ENCODE measurements around the gene ZSCAN10.

The ZSCAN10 gene

GRCh38 chr16:3046641-3047386 is 52.3 kb downstream of the ZSCAN10 start:
- H3K9ac ChIP-seq (ENCODE audit: low read depth in 1 of 2, low read length in 2 of 2), result no peak overlapping the region
- H3K4me1 ChIP-seq (ENCODE audit: control insufficient read depth in 1 of 2, insufficient read depth in 2 of 2, low read length in 2 of 2), result peaks cover 0 to 3% of the 10 kb centered on the region in 2 donors
- H3K36me3 ChIP-seq (ENCODE audit: control insufficient read depth in 1 of 2, insufficient read depth in 2 of 2, low read length in 2 of 2), result no peaks in the 10 kb centered on the region
- H3K4me3 ChIP-seq (ENCODE audit: low read depth in 1 of 2, low read length in 2 of 2), result peak overlapping the region in 1 of 2 donors; percentile 53
- no peak overlapping the region for H3K27ac ChIP-seq (ENCODE audit: low read depth, low read length)
- H3K9me3 ChIP-seq (ENCODE audit: control insufficient read depth in 1 of 2, low read length in 2 of 2), result no peaks in the 10 kb centered on the region
- H3K27me3 ChIP-seq (ENCODE audit: control insufficient read depth in 1 of 2, insufficient read depth in 2 of 2, low read length in 2 of 2), result peaks cover 38 to 44% of the 10 kb centered on the region in 2 donors

GRCh38 chr16:3045758-3046640 is 53.1 kb downstream of the ZSCAN10 start, which contains the start of gene MMP25:
TSS of gene MMP25 (plus strand) at chr16:3046561. CDS start at chr16:3046918, 357 bp downstream.
- Histone ChIP-seq H3K9ac (ENCODE audit: low read depth in 1 of 2, low read length in 2 of 2) (no peak within 1 kb of the TSS), H3K36me3 (ENCODE audit: control insufficient read depth in 1 of 2, insufficient read depth in 2 of 2, low read length in 2 of 2) (no peaks in the 10 kb centered on the region), H3K9me3 (ENCODE audit: control insufficient read depth in 1 of 2, low read length in 2 of 2) (no peaks in the 10 kb centered on the region), H3K27ac (ENCODE audit: low read depth, low read length) (no peak within 1 kb of the TSS), H3K4me1 (ENCODE audit: control insufficient read depth in 1 of 2, insufficient read depth in 2 of 2, low read length in 2 of 2) (peaks cover 0 to 3% of the 10 kb centered on the region in 2 donors), H3K4me3 (ENCODE audit: low read depth in 1 of 2, low read length in 2 of 2) (peak within 1 kb of the TSS; percentile 52 to 53), H3K27me3 (ENCODE audit: control insufficient read depth in 1 of 2, insufficient read depth in 2 of 2, low read length in 2 of 2) (peaks cover 38 to 44% of the 10 kb centered on the region in 2 donors)

GRCh38 chr16:3044708-3045107 is 54.4 kb downstream of the ZSCAN10 start:
- H3K4me1 ChIP-seq (ENCODE audit: control insufficient read depth in 1 of 2, insufficient read depth in 2 of 2, low read length in 2 of 2), result peaks cover 0 to 3% of the 10 kb centered on the region in 2 donors
- H3K4me3 ChIP-seq (ENCODE audit: low read depth in 1 of 2, low read length in 2 of 2), result no peak overlapping the region
- no peak overlapping the region for H3K27ac ChIP-seq (ENCODE audit: low read depth, low read length)
- H3K36me3 ChIP-seq (ENCODE audit: control insufficient read depth in 1 of 2, insufficient read depth in 2 of 2, low read length in 2 of 2), result no peaks in the 10 kb centered on the region
- peaks cover 34 to 40% of the 10 kb centered on the region in 2 donors for H3K27me3 ChIP-seq (ENCODE audit: control insufficient read depth in 1 of 2, insufficient read depth in 2 of 2, low read length in 2 of 2)
- H3K9me3 ChIP-seq (ENCODE audit: control insufficient read depth in 1 of 2, low read length in 2 of 2), result no peaks in the 10 kb centered on the region
- no peak overlapping the region for H3K9ac ChIP-seq (ENCODE audit: low read depth in 1 of 2, low read length in 2 of 2)

GRCh38 chr16:3042376-3042775 is 56.7 kb downstream of the ZSCAN10 start:
- H3K9ac ChIP-seq (ENCODE audit: low read depth in 1 of 2, low read length in 2 of 2), result no peak overlapping the region
- H3K27me3 ChIP-seq (ENCODE audit: control insufficient read depth in 1 of 2, insufficient read depth in 2 of 2, low read length in 2 of 2), result peaks cover 26 to 32% of the 10 kb centered on the region in 2 donors
- H3K9me3 ChIP-seq (ENCODE audit: control insufficient read depth in 1 of 2, low read length in 2 of 2), result no peaks in the 10 kb centered on the region
- H3K36me3 ChIP-seq (ENCODE audit: control insufficient read depth in 1 of 2, insufficient read depth in 2 of 2, low read length in 2 of 2), result no peaks in the 10 kb centered on the region
- H3K4me3 ChIP-seq (ENCODE audit: low read depth in 1 of 2, low read length in 2 of 2), result no peak overlapping the region
- H3K27ac ChIP-seq (ENCODE audit: low read depth, low read length), result no peak overlapping the region
- H3K4me1 ChIP-seq (ENCODE audit: control insufficient read depth in 1 of 2, insufficient read depth in 2 of 2, low read length in 2 of 2), result peaks cover 12 to 16% of the 10 kb centered on the region in 2 donors

- Histone ChIP-seq H3K9ac (ENCODE audit: low read depth in 1 of 2, low read length in 2 of 2) (no peak overlapping the region), H3K9me3 (ENCODE audit: control insufficient read depth in 1 of 2, low read length in 2 of 2) (no peaks in the 10 kb centered on the region), H3K36me3 (ENCODE audit: control insufficient read depth in 1 of 2, insufficient read depth in 2 of 2, low read length in 2 of 2) (no peaks in the 10 kb centered on the region), H3K27me3 (ENCODE audit: control insufficient read depth in 1 of 2, insufficient read depth in 2 of 2, low read length in 2 of 2) (peaks cover 20% of the 10 kb centered on the region in 2 donors), H3K4me1 (ENCODE audit: control insufficient read depth in 1 of 2, insufficient read depth in 2 of 2, low read length in 2 of 2) (peaks cover 12 to 14% of the 10 kb centered on the region in 2 donors), H3K4me3 (ENCODE audit: low read depth in 1 of 2, low read length in 2 of 2) (no peak overlapping the region), H3K27ac (ENCODE audit: low read depth, low read length) (no peak overlapping the region)
Measured at GRCh38 chr16:3038896-3039295, 60.2 kb downstream of the ZSCAN10 start.
